Measurements from ENCODE around the gene SLC16A8. TPM values are rescaled to one million over a fixed set of nuclear protein-coding genes. Genes with fewer than 3 reads are reported as not detected.

SLC16A8 gene
- total RNA-seq, 1 donor from 2014 or later: not detected

- Mint-ChIP-seq H3K27ac (ENCODE audit: unreplicated experiment) (no peak overlapping the region), H3K27me3 (ENCODE audit: low read depth, unreplicated experiment) (peaks cover 8% of the 10 kb centered on the region), H3K36me3 (ENCODE audit: low read depth, unreplicated experiment) (no peaks in the 10 kb centered on the region), H3K4me1 (ENCODE audit: low read depth, unreplicated experiment) (peaks cover 28% of the 10 kb centered on the region), H3K4me3 (ENCODE audit: unreplicated experiment) (no peak overlapping the region), H3K9me3 (ENCODE audit: unreplicated experiment) (no peaks in the 10 kb centered on the region)
- Histone ChIP-seq H3K9ac (ENCODE audit: low read length) (no peak overlapping the region), H2AFZ (ENCODE audit: low read depth, low read length) (peak overlapping the region; percentile 24), H3K36me3 (ENCODE audit: insufficient read depth, low read length) (no peaks in the 10 kb centered on the region), H3K27ac (ENCODE audit: low read depth, low read length) (peak overlapping the region; percentile 71), H3K27me3 (ENCODE audit: insufficient read depth, low read length) (no peaks in the 10 kb centered on the region), H3K4me3 (ENCODE audit: insufficient read depth, low read depth, low read length) (no peak overlapping the region), H3K4me2 (ENCODE audit: low read length) (peak overlapping the region; percentile 69), H3K4me1 (ENCODE audit: insufficient read depth, low read length) (peaks cover 42% of the 10 kb centered on the region), H3K9me3 (ENCODE audit: insufficient read depth, low read depth, low read length) (no peaks in the 10 kb centered on the region), H4K20me1 (ENCODE audit: insufficient read depth, low read length) (no peaks in the 10 kb centered on the region), H3K79me2 (ENCODE audit: insufficient read depth, low read length) (no peaks in the 10 kb centered on the region)
- no peak for FAIRE-seq
- TF ChIP-seq, protein P1, sequence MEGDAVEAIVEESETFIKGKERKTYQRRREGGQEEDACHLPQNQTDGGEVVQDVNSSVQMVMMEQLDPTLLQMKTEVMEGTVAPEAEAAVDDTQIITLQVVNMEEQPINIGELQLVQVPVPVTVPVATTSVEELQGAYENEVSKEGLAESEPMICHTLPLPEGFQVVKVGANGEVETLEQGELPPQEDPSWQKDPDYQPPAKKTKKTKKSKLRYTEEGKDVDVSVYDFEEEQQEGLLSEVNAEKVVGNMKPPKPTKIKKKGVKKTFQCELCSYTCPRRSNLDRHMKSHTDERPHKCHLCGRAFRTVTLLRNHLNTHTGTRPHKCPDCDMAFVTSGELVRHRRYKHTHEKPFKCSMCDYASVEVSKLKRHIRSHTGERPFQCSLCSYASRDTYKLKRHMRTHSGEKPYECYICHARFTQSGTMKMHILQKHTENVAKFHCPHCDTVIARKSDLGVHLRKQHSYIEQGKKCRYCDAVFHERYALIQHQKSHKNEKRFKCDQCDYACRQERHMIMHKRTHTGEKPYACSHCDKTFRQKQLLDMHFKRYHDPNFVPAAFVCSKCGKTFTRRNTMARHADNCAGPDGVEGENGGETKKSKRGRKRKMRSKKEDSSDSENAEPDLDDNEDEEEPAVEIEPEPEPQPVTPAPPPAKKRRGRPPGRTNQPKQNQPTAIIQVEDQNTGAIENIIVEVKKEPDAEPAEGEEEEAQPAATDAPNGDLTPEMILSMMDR (IDR thresholded peaks at IDR 0.05; ENCODE audit: insufficient read depth, low read depth, low read length): no peak
- no peak for TF ChIP-seq EZH2 (IDR thresholded peaks at IDR 0.05; ENCODE audit: insufficient read depth, low read length)
- DNase-seq (ENCODE audit: low read depth): peak; percentile 64
Observed at GRCh38 chr22:38032681-38033521, 51.1 kb downstream of the SLC16A8 start.

GRCh38 chr22:38031491-38031890, 52.5 kb downstream of the SLC16A8 start:
- Mint-ChIP-seq H3K9me3 (ENCODE audit: unreplicated experiment) (no peaks in the 10 kb centered on the region), H3K4me3 (ENCODE audit: unreplicated experiment) (peak overlapping the region; percentile 35), H3K27me3 (ENCODE audit: low read depth, unreplicated experiment) (peaks cover 12% of the 10 kb centered on the region), H3K27ac (ENCODE audit: unreplicated experiment) (peak overlapping the region; percentile 62), H3K36me3 (ENCODE audit: low read depth, unreplicated experiment) (no peaks in the 10 kb centered on the region), H3K4me1 (ENCODE audit: low read depth, unreplicated experiment) (peaks cover 31% of the 10 kb centered on the region)
- H3K9ac ChIP-seq (ENCODE audit: low read length): no peak overlapping the region
- TF ChIP-seq EZH2 (IDR thresholded peaks at IDR 0.05; ENCODE audit: insufficient read depth, low read length): no peak
- TF ChIP-seq, protein P1 (IDR thresholded peaks at IDR 0.05; ENCODE audit: insufficient read depth, low read depth, low read length): no peak
- no peaks in the 10 kb centered on the region for H3K79me2 ChIP-seq (ENCODE audit: insufficient read depth, low read length)
- DNase-seq (ENCODE audit: low read depth) (no peak), FAIRE-seq (no peak)
- H3K4me1 ChIP-seq (ENCODE audit: insufficient read depth, low read length): peaks cover 42% of the 10 kb centered on the region
- H3K27me3 ChIP-seq (ENCODE audit: insufficient read depth, low read length): no peaks in the 10 kb centered on the region
- H3K36me3 ChIP-seq (ENCODE audit: insufficient read depth, low read length): no peaks in the 10 kb centered on the region
- H3K4me2 ChIP-seq (ENCODE audit: low read length): no peak overlapping the region
- H2AFZ ChIP-seq (ENCODE audit: low read depth, low read length): no peak overlapping the region
- no peak overlapping the region for H3K27ac ChIP-seq (ENCODE audit: low read depth, low read length)
- H3K4me3 ChIP-seq (ENCODE audit: insufficient read depth, low read depth, low read length): no peak overlapping the region
- no peaks in the 10 kb centered on the region for H4K20me1 ChIP-seq (ENCODE audit: insufficient read depth, low read length)
- no peaks in the 10 kb centered on the region for H3K9me3 ChIP-seq (ENCODE audit: insufficient read depth, low read depth, low read length)

All from astrocyte (in vitro differentiated cells and primary cell).